CD4-positive, alpha-beta T cell (primary cell): ENCODE measurements around the gene BOLA1. TPM values are rescaled to one million over a fixed set of nuclear protein-coding genes. Genes with fewer than 3 reads are reported as not detected.
"Not testable (repeated sequence)": the region's sequence is repeated elsewhere in the genome, so short reads cannot be mapped to it uniquely, and the experiment has no call there.

ENCODE experiments used
- ATAC-seq: fragments of 200-7000 bp; cut with Tn5 transposase; one replicate; pipeline ENCODE4 v1.10.0; 2022; ENCODE audit warnings: mild to moderate bottlenecking; ENCODE audit not compliant: poor library complexity
- CTCF ChIA-PET: fragments of 350-600 bp; sonication (Branson Sonifier 250); formaldehyde crosslinking; loops from one replicate; lab custom pipeline; 2021; ENCODE audit warnings: antibody characterized with exemption, inconsistent platforms; lab: Charles Lee
- POLR2A ChIA-PET: fragments of 350-600 bp; sonication (Branson Sonifier 250); formaldehyde crosslinking; loops from one replicate; lab custom pipeline; 2021; ENCODE audit warnings: antibody characterized with exemption, inconsistent platforms; lab: Charles Lee
- DNase-seq, 14 experiments: peaks; one replicate each; pipeline ENCODE4 v3.0.0-alpha.2; 2013 to 2020; ENCODE audit warnings: mixed read lengths in 2 of 14
- H3K27ac ChIP-seq, 2 donors: one replicate each; pipeline versions ENCODE4 v1.5.1 to v1.7.0; 2013; ENCODE audit warnings: low read length in 2 of 2, low read depth in 1 of 2, mild to moderate bottlenecking in 1 of 2
- H3K27me3 ChIP-seq, 2 experiments: 1 replicate in 1 of 2; 2 replicates in 1 of 2; pipeline versions ENCODE4 v1.6.1 to v1.7.0; 2013; ENCODE audit warnings: low read length in 2 of 2, control low read depth in 1 of 2, mild to moderate bottlenecking in 1 of 2, moderate library complexity in 1 of 2; ENCODE audit not compliant: insufficient read depth in 2 of 2, control insufficient read depth in 1 of 2
- H3K36me3 ChIP-seq: one replicate; pipeline ENCODE4 v1.6.1; 2013; ENCODE audit warnings: low read length, control low read depth; ENCODE audit not compliant: insufficient read depth
- H3K4me1 ChIP-seq: one replicate; pipeline ENCODE4 v1.6.1; 2013; ENCODE audit warnings: low read length, control low read depth; ENCODE audit not compliant: insufficient read depth
- H3K4me3 ChIP-seq: one replicate; pipeline ENCODE4 v1.5.1; 2013; ENCODE audit warnings: mild to moderate bottlenecking, low read length, moderate library complexity
- H3K9me3 ChIP-seq, 2 experiments: 1 replicate in 1 of 2; 2 replicates in 1 of 2; pipeline versions ENCODE4 v1.6.1 to v1.7.0; 2013; ENCODE audit warnings: low read length in 2 of 2, mild to moderate bottlenecking in 2 of 2, control low read depth in 1 of 2, moderate library complexity in 1 of 2; ENCODE audit not compliant: control insufficient read depth in 1 of 2, insufficient read depth in 1 of 2
- H3K27ac Mint-ChIP-seq: one replicate; pipeline ENCODE4 v1.8.0; 2020; ENCODE audit warnings: mixed read lengths
- H3K27me3 Mint-ChIP-seq: one replicate; pipeline ENCODE4 v1.8.0; 2021; ENCODE audit warnings: mixed read lengths
- H3K36me3 Mint-ChIP-seq: one replicate; pipeline ENCODE4 v1.8.0; 2021; ENCODE audit warnings: low read depth, mixed read lengths
- H3K4me1 Mint-ChIP-seq: one replicate; pipeline ENCODE4 v1.8.0; 2021; ENCODE audit warnings: low read depth, mixed read lengths
- H3K4me3 Mint-ChIP-seq: one replicate; pipeline ENCODE4 v1.8.0; 2020; ENCODE audit warnings: mild to moderate bottlenecking, mixed read lengths
- H3K9me3 Mint-ChIP-seq: one replicate; pipeline ENCODE4 v1.8.0; 2020; ENCODE audit warnings: mixed read lengths
- intact Hi-C, 2 experiments: fragments of 100-400 bp; cut with DNase I in 1 of 2; cut with micrococcal nuclease in 1 of 2; formaldehyde crosslinking; loops; one replicate each; pipeline versions ENCODE4 v1.15.1 to v1.9.0; 2023 to 2025; cut with DNase I, micrococcal nuclease
- polyA plus RNA-seq, 2 donors: library from polyadenylated mRNA; unstranded; fragments of 120-200 nt; gene quantifications; one replicate each; pipeline ENCODE4 v1.2.1, GENCODE V29; 2013
- total RNA-seq, 174 experiments: library from RNA in 2 of 174; stranded (reverse) in 2 of 174; gene quantifications; one replicate each; pipeline ENCODE4 v1.2.3 and lab custom pipeline; 2021 to 2026
- TF ChIP-seq, protein P1 (sequence below): fragments of 200-600 bp; IDR thresholded peaks from one replicate; pipeline ENCODE4 v1.8.0; 2022; ENCODE audit warnings: antibody characterized with exemption, mild to moderate bottlenecking

The BOLA1 gene, protein sequence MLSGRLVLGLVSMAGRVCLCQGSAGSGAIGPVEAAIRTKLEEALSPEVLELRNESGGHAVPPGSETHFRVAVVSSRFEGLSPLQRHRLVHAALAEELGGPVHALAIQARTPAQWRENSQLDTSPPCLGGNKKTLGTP
- total RNA-seq (1 to 10 TPM; 4.6 to 6.4 TPM), total RNA-seq (lab: John Stamatoyannopoulos, UW) (2.8 to 22.5 (median 12.3) reads per million in 172 experiments)
- 18.7 TPM for polyA plus RNA-seq (2013, experiment 1 of 2)
- 15.7 TPM for polyA plus RNA-seq (2013, experiment 2 of 2)

DNA sequence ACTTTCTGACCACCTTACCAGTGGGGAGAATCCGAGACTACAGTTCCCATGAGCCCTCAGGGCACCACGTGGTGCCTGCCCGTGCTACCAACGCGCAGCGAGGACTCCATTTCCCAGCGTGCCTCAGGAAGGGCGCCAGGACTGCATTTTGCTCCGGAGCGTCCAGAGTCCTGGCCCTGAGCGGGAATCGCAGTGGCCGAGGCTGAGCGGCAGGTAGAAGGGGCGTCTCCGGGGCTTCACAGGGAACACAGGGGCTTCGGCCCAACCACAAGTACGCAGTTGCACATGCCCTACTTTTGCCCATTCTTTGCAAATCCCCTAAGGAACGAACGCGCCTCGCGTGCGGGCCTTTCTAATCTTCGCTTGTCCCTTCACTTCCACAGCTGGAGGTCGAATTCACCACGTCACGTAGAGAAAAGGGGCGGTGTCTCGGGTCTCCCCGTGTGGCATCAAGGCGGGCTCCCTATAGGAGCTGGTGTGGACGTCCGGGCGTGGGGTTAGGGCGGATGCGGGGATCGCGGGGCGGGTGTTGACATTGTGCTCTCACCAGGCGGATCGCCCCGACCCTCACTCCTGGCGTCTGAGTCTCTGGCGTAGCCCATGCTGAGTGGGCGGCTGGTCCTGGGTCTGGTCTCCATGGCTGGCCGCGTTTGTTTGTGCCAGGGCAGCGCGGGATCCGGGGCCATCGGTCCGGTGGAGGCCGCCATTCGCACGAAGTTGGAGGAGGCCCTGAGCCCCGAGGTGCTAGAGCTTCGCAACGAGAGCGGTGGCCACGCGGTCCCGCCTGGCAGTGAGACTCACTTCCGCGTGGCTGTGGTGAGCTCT lies at the start of gene BOLA1:
TSS of gene BOLA1 (plus strand) at position 109 of the 825 bp plus-strand sequence. CDS start at position 601, 492 bp downstream.
- Mint-ChIP-seq H3K36me3 (peaks cover 8% of the 10 kb centered on the region), H3K27me3 (no peaks in the 10 kb centered on the region), H3K4me3 (peak within 1 kb of the TSS; percentile 93), H3K9me3 (no peaks in the 10 kb centered on the region), H3K4me1 (peaks cover 21% of the 10 kb centered on the region), H3K27ac (peak within 1 kb of the TSS; percentile 91)
- Histone ChIP-seq H3K4me1 (peaks cover 13% of the 10 kb centered on the region), H3K4me3 (peak within 1 kb of the TSS; percentile 84), H3K9me3 (no peaks in the 10 kb centered on the region), H3K27ac (peak within 1 kb of the TSS; percentile 73 to 86), H3K27me3 (no peaks in the 10 kb centered on the region), H3K36me3 (peaks cover 2% of the 10 kb centered on the region)
- TF ChIP-seq, protein P1, sequence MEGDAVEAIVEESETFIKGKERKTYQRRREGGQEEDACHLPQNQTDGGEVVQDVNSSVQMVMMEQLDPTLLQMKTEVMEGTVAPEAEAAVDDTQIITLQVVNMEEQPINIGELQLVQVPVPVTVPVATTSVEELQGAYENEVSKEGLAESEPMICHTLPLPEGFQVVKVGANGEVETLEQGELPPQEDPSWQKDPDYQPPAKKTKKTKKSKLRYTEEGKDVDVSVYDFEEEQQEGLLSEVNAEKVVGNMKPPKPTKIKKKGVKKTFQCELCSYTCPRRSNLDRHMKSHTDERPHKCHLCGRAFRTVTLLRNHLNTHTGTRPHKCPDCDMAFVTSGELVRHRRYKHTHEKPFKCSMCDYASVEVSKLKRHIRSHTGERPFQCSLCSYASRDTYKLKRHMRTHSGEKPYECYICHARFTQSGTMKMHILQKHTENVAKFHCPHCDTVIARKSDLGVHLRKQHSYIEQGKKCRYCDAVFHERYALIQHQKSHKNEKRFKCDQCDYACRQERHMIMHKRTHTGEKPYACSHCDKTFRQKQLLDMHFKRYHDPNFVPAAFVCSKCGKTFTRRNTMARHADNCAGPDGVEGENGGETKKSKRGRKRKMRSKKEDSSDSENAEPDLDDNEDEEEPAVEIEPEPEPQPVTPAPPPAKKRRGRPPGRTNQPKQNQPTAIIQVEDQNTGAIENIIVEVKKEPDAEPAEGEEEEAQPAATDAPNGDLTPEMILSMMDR, result no peak
- POLR2A ChIA-PET, result interaction anchor here (0.6 to 3.4 kb wide), 10 partner anchors 12 to 287 kb away, joined by 3 to 124 read pairs (median 3); partner anchors contain the start of genes OTUD7B, SF3B4 and VPS45
- DNase-seq (peak; percentile 62 to 91 (median 75)), ATAC-seq (peak; percentile 96)
- CTCF ChIA-PET, result interaction anchor here (1.3 kb wide), 1 partner anchor 12 kb away, joined by 4 read pairs; a partner anchor contains a TSS
- intact Hi-C loops, result loop anchor here (1.0 to 2.0 kb wide), 3 partner anchors 11 to 28 kb away; partner anchors contain the start of gene SF3B4 (in 2 of the 2)

DNA sequence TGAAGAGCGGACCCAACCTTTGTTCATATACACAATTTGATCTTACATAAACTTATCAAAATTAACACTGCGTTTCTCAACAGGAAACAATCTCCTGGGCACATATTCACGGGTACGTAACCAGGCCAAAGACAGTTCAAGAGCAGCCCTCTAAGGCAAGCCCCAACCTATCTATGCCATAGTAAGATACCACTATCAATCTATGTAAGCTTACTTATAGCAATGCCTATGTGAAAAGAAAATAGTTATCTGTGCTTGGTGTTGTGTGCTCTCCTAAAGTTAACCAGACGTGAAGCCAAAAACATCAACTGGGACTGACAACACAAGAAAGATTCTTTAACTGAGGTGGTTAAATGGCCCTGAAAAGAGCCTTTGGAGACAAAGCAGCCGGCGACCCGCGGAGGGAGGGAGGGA lies 49.4 kb upstream of the BOLA1 start:
- Histone ChIP-seq H3K4me3 (peak overlapping the region; percentile 73), H3K27me3 (no peaks in the 10 kb centered on the region), H3K27ac (peak overlapping the region; percentile 47 to 83), H3K9me3 (no peaks in the 10 kb centered on the region), H3K4me1 (peaks cover 25% of the 10 kb centered on the region), H3K36me3 (peaks cover 11% of the 10 kb centered on the region)
- Mint-ChIP-seq H3K4me1 (peaks cover 52% of the 10 kb centered on the region), H3K27me3 (no peaks in the 10 kb centered on the region), H3K9me3 (no peaks in the 10 kb centered on the region), H3K27ac (peak overlapping the region; percentile 91), H3K4me3 (peak overlapping the region; percentile 87), H3K36me3 (peaks cover 48% of the 10 kb centered on the region)
- POLR2A ChIA-PET, result interaction anchor here (1.0 to 2.9 kb wide), 6 partner anchors 36 to 514 kb away, joined by 3 to 185 read pairs (median 4); partner anchors contain the start of gene RPRD2
- CTCF ChIA-PET, result no interaction called here
- peak in 3 of 14 experiments; percentile 38 to 59 (median 38) for DNase-seq
- intact Hi-C loops, result no loop called here
- no peak for ATAC-seq
- TF ChIP-seq, protein P1, result no peak

DNA sequence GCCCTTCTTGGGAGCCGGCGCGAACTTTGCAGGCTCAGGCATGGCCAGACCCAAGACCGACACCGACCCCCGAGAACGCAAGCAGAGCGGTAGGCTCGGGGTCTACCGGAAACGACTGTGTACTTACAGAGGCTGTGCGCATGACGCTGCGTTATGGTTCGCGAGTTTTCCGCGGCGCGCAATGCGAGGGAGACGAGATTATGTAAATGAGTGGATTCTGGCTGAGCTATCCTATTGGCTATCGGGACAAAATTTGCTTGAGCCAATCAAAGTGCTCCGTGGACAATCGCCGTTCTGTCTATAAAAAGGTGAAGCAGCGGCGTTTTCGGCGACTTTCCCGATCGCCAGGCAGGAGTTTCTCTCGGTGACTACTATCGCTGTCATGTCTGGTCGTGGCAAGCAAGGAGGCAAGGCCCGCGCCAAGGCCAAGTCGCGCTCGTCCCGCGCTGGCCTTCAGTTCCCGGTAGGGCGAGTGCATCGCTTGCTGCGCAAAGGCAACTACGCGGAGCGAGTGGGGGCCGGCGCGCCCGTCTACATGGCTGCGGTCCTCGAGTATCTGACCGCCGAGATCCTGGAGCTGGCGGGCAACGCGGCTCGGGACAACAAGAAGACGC lies 48.5 kb upstream of the BOLA1 start:
- H3K27ac Mint-ChIP-seq, H3K4me3 Mint-ChIP-seq, CTCF ChIA-PET, H3K36me3 ChIP-seq, H3K9me3 ChIP-seq, H3K27ac ChIP-seq, intact Hi-C loops, H3K9me3 Mint-ChIP-seq, DNase-seq, H3K27me3 Mint-ChIP-seq, H3K4me3 ChIP-seq, H3K27me3 ChIP-seq: not testable (repeated sequence)
- POLR2A ChIA-PET, result interaction anchor here (1.3 to 2.9 kb wide), 2 partner anchors 36 to 385 kb away, joined by 5 to 185 read pairs; a partner anchor contains a TSS
- peaks cover 43% of the 10 kb centered on the region for H3K4me1 Mint-ChIP-seq
- peaks cover 19% of the 10 kb centered on the region for H3K4me1 ChIP-seq
- peak; percentile 73 for ATAC-seq
- peaks cover 39% of the 10 kb centered on the region for H3K36me3 Mint-ChIP-seq

DNA sequence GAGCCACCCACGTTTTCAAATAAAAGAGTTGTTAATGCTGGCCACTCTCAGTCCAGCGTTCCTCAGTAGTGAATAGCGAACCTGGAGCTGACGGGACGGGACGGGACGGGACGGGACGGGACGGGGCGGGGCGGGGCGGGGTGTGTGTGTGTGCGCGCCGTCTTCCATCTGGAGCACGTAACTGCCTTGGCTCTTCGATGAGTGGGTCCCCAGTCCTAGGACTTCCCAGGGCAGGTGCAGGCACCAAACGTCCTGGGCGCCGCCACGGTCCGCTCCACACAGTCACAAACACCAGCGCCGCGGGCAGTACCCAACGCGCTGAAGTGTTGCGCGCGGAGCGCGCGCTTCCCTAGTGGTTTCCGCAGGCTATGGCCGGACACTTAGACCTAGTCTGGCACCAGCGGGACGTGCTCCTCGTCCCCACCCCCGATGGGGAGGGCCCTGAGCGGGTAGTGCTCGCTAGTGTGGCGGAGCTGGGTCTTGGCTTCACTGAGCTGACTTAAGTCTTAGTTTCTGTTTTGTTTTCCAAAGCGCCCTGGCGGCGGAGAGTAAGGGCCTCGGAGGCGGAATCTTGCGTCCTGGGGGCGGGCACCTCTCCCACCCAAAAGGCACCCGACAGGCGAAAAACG lies 47.7 kb upstream of the BOLA1 start:
- H3K4me3 ChIP-seq, H3K27me3 ChIP-seq, H3K9me3 ChIP-seq, H3K27ac Mint-ChIP-seq, POLR2A ChIA-PET, DNase-seq, intact Hi-C loops, CTCF ChIA-PET, H3K36me3 ChIP-seq, H3K27me3 Mint-ChIP-seq, H3K9me3 Mint-ChIP-seq, H3K27ac ChIP-seq, H3K4me3 Mint-ChIP-seq: not testable (repeated sequence)
- peak; percentile 58 for ATAC-seq
- Mint-ChIP-seq H3K4me1 (peaks cover 34% of the 10 kb centered on the region), H3K36me3 (peaks cover 31% of the 10 kb centered on the region)
- H3K4me1 ChIP-seq, result peaks cover 19% of the 10 kb centered on the region

DNA sequence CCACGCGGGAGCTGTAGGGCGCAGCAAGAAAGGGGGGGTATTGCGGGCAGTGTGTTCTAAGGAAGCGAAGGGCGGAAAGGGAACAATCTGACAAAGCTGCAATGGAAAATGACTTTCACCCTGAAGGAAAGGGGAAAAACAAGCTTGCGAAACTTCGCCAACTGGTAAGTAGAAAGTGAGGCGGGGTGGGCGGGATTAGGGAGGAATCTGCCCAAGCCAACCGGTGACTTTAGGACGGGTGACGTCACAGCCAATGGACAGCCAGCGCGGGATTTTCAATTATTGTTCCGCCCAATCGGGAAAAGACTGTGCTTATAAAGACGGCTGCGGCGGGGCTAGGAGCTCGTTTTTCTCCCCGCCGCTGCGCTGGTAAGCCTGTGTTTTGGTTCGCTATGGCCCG lies 47.1 kb upstream of the BOLA1 start:
- H3K27ac Mint-ChIP-seq, DNase-seq, H3K9me3 Mint-ChIP-seq, intact Hi-C loops, H3K27me3 Mint-ChIP-seq, H3K4me3 ChIP-seq, H3K27ac ChIP-seq, H3K9me3 ChIP-seq, POLR2A ChIA-PET, H3K4me3 Mint-ChIP-seq, CTCF ChIA-PET, H3K27me3 ChIP-seq, H3K36me3 ChIP-seq: not testable (repeated sequence)
- peaks cover 15% of the 10 kb centered on the region for H3K4me1 ChIP-seq
- ATAC-seq, result peak; percentile 37
- Mint-ChIP-seq H3K4me1 (peaks cover 29% of the 10 kb centered on the region), H3K36me3 (peaks cover 25% of the 10 kb centered on the region)
